ENCODE results near the gene SHROOM3. TPM values are rescaled to one million over a fixed set of nuclear protein-coding genes. Genes with fewer than 3 reads are reported as not detected.

SHROOM3 gene
- total RNA-seq, 1 donor from 2014 or later, result 62.0 TPM

GRCh38 chr4:76792418-76792817 is 357.4 kb downstream of the SHROOM3 start:
- intact Hi-C loops (cut with DNase I), result no loop called here
- TF ChIP-seq CTCF (IDR thresholded peaks at IDR 0.05), result no peak
- Histone ChIP-seq H3K4me1 (no peaks in the 10 kb centered on the region), H3K36me3 (no peaks in the 10 kb centered on the region), H3K4me3 (no peak overlapping the region), H3K27me3 (ENCODE audit: low read depth) (no peaks in the 10 kb centered on the region), H3K9me3 (no peaks in the 10 kb centered on the region), H3K27ac (no peak overlapping the region)
- no peak for DNase-seq
- ATAC-seq, result no peak

GRCh38 chr4:76795243-76795642 is 360.2 kb downstream of the SHROOM3 start:
- intact Hi-C loops (cut with DNase I), result no loop called here
- Histone ChIP-seq H3K36me3 (no peaks in the 10 kb centered on the region), H3K27me3 (ENCODE audit: low read depth) (no peaks in the 10 kb centered on the region), H3K4me3 (no peak overlapping the region), H3K9me3 (no peaks in the 10 kb centered on the region), H3K4me1 (no peaks in the 10 kb centered on the region), H3K27ac (no peak overlapping the region)
- DNase-seq, result no peak
- no peak for ATAC-seq
- no peak for TF ChIP-seq CTCF (IDR thresholded peaks at IDR 0.05)

GRCh38 chr4:76799140-76799539 is 364.1 kb downstream of the SHROOM3 start:
- intact Hi-C loops (cut with DNase I), result no loop called here
- Histone ChIP-seq H3K27ac (no peak overlapping the region), H3K4me3 (no peak overlapping the region), H3K27me3 (ENCODE audit: low read depth) (no peaks in the 10 kb centered on the region), H3K36me3 (no peaks in the 10 kb centered on the region), H3K4me1 (peaks cover 5% of the 10 kb centered on the region), H3K9me3 (no peaks in the 10 kb centered on the region)
- ATAC-seq, result no peak
- DNase-seq, result no peak
- no peak for TF ChIP-seq CTCF (IDR thresholded peaks at IDR 0.05)

GRCh38 chr4:76799718-76800117 is 364.7 kb downstream of the SHROOM3 start:
- Histone ChIP-seq H3K27ac (no peak overlapping the region), H3K27me3 (ENCODE audit: low read depth) (no peaks in the 10 kb centered on the region), H3K9me3 (no peaks in the 10 kb centered on the region), H3K4me1 (peaks cover 5% of the 10 kb centered on the region), H3K4me3 (no peak overlapping the region), H3K36me3 (no peaks in the 10 kb centered on the region)
- no peak for TF ChIP-seq CTCF (IDR thresholded peaks at IDR 0.05)
- ATAC-seq (no peak), DNase-seq (no peak)
- intact Hi-C loops (cut with DNase I), result no loop called here

GRCh38 chr4:76800902-76801301 is 365.9 kb downstream of the SHROOM3 start:
- no peak for ATAC-seq
- intact Hi-C loops (cut with DNase I), result no loop called here
- H3K4me3 ChIP-seq, result no peak overlapping the region
- no peaks in the 10 kb centered on the region for H3K36me3 ChIP-seq
- no peaks in the 10 kb centered on the region for H3K9me3 ChIP-seq
- TF ChIP-seq CTCF (IDR thresholded peaks at IDR 0.05), result no peak
- H3K4me1 ChIP-seq, result peaks cover 5% of the 10 kb centered on the region
- H3K27ac ChIP-seq, result no peak overlapping the region
- no peak for DNase-seq
- no peaks in the 10 kb centered on the region for H3K27me3 ChIP-seq (ENCODE audit: low read depth)
